GM10248 (cell line): ENCODE measurements around the gene VWDE.

Experiments used
- CTCF ChIA-PET: fragments of 300-600 bp; sonication (Branson Sonifier 250); formaldehyde crosslinking; extraction: SDS; loops from one replicate; lab custom pipeline; 2021; ENCODE audit warnings: antibody characterized with exemption; lab: Yijun Ruan, JAX
- POLR2A ChIA-PET: fragments of 350-650 bp; sonication (Branson Sonifier 250); formaldehyde crosslinking; extraction: SDS; loops from one replicate; lab custom pipeline; 2020; ENCODE audit warnings: antibody characterized with exemption; lab: Yijun Ruan, JAX
- DNase-seq: peaks from one replicate; pipeline ENCODE4 v3.0.0; 2012; ENCODE audit errors: extremely low spot score
- TF ChIP-seq, protein P1 (sequence below): IDR thresholded peaks from 2 replicates; pipeline ENCODE4 v1.5.1; 2012; ENCODE audit warnings: mild to moderate bottlenecking, low read depth; ENCODE audit errors: extremely low read depth, missing control alignments, control extremely low read depth

Gene VWDE

GRCh38 chr7:12351843-12352242, 51.8 kb downstream of the VWDE start:
- CTCF ChIA-PET, result no interaction called here
- TF ChIP-seq, protein P1, sequence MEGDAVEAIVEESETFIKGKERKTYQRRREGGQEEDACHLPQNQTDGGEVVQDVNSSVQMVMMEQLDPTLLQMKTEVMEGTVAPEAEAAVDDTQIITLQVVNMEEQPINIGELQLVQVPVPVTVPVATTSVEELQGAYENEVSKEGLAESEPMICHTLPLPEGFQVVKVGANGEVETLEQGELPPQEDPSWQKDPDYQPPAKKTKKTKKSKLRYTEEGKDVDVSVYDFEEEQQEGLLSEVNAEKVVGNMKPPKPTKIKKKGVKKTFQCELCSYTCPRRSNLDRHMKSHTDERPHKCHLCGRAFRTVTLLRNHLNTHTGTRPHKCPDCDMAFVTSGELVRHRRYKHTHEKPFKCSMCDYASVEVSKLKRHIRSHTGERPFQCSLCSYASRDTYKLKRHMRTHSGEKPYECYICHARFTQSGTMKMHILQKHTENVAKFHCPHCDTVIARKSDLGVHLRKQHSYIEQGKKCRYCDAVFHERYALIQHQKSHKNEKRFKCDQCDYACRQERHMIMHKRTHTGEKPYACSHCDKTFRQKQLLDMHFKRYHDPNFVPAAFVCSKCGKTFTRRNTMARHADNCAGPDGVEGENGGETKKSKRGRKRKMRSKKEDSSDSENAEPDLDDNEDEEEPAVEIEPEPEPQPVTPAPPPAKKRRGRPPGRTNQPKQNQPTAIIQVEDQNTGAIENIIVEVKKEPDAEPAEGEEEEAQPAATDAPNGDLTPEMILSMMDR, result no peak
- POLR2A ChIA-PET, result no interaction called here
- no peak for DNase-seq

DNA sequence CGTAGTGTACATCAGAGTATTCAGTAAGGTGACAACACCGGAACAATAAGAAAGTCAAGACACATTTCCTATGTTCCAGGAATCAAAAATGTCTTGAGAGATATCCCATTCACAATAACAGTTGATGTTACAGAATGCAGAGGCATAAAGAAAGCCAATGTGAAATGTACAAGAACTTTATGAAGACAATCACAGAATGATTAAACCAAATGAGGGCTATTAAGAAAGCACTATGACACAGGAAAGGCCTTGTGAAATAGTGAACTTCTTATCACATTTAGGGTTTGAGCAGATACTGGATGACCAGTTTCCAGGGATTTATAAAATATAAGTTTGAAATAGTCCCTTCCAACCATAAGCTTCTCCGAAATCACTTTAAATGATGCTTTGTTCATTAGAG, 52.7 kb downstream of the VWDE start:
- POLR2A ChIA-PET, result no interaction called here
- CTCF ChIA-PET, result no interaction called here
- DNase-seq, result no peak
- TF ChIP-seq, protein P1, result no peak

DNA sequence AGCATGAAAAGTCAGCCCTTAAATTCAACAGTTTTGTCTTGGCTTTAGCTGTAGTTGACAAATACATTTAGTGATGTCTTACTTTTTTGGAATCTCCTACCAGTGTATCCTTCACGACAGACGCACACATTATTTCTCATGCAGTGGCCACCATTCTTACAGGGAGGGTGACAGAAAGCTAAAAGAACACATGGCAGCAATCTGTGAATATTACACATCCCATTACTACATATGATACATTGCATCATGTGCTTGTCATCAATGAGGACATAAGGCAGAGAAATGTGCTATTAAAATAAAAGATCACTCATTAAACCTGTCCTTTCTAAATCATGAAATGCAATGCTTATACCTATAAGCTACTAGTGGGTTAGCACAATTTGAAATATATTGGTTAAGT, 66.6 kb downstream of the VWDE start:
- POLR2A ChIA-PET, result no interaction called here
- TF ChIP-seq, protein P1, result no peak
- no peak for DNase-seq
- CTCF ChIA-PET, result interaction anchor here (1.7 kb wide), 1 partner anchor 10 kb away, joined by 4 read pairs; no protein-coding TSS in a partner anchor

DNA sequence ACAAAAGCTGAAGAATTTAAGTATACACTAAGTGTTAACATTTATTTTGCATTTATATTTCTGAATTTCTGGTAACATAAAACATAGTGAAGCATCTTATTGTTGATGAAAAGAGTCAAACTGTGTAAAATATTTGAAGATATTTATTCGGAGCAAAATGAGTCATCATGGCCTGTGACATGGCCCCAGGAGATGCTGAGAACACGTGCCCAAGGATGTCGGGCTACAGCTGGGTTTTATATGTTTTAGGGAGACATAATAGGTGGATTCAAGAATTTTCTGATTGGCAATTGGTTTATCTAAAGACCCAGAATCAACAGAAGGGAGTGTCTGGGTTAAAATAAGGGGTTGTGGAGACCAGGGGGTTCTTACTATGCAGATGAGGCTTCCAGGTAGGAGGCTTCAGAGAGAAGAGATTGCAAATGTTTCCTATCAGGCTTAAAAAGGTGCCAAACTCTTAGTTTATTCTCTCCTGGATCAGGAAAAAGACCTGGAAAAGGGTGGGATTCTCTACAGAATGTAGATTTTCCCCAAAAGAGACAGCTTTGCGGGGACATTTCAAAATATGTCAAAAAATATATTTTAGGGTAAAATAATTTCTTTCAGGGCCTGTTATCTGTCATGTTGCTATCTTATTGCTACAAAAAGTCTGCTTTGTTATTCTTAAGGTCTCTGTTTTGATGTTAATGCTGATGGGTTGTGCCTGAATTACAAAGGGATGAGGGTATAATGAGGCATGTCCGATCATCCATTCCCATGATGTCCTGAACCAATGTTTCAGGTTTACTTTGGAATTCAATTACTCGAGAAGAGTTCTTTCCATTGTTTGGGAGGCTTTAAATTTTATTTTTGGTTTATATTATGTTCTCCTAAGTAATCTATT, 74.5 kb downstream of the VWDE start:
- CTCF ChIA-PET, result no interaction called here
- TF ChIP-seq, protein P1, result no peak

DNA sequence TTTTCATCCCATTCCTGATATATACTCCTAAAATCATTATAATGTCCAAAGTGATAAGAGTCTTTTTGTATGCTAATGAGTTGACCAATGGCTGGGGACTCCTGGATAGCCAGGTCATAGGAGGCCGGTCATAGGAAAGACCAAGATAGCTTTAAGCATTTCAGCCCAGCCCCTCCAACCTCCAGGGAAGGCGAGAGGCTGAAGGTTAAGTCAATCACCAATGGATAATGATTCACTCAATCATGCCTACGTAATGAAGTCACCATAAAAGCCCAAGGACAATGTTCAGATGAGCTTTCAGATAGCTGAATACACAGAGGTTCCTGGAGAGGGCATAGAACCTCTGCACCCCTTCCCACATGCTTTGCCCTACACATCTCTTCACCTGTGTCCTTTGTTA, 75.7 kb downstream of the VWDE start:
- no peak for DNase-seq
- CTCF ChIA-PET, result interaction anchor here (1.5 kb wide), 1 partner anchor 10 kb away, joined by 4 read pairs; no protein-coding TSS in a partner anchor
- POLR2A ChIA-PET, result no interaction called here
- TF ChIP-seq, protein P1, result no peak

More for the DNA sequence above, 74.5 kb downstream of the VWDE start:
- POLR2A ChIA-PET, result no interaction called here
- no peak for DNase-seq

- ChIA-PET CTCF (no interaction called here), POLR2A (no interaction called here)
- TF ChIP-seq, protein P1, result no peak
- no peak for DNase-seq
Measured at GRCh38 chr7:12325646-12326045, 78.0 kb downstream of the VWDE start.
